Testis (tissue), 2 donors: ENCODE data around the gene ATRNL1.

ENCODE experiments used
- CTCF ChIP-seq, 3 experiments: fragments of 450-650 bp in 2 of 3; fragments of 200-600 bp in 1 of 3; sonication (generic) in 1 of 3; IDR thresholded peaks; one replicate each; pipeline ENCODE4 v1.5.1; 2016 to 2019; ENCODE audit warnings: antibody characterized with exemption in 3 of 3, mild to moderate bottlenecking in 2 of 3, moderate library complexity in 1 of 3
- POLR2A ChIP-seq: fragments of 450-650 bp; IDR thresholded peaks from one replicate; pipeline ENCODE4 v1.6.1; 2017; ENCODE audit warnings: antibody characterized with exemption, mild to moderate bottlenecking, moderate library complexity

GRCh38 chr10:115965376-115965775 is 872.2 kb downstream of the ATRNL1 start:
- TF ChIP-seq CTCF (IDR thresholded peaks at IDR 0.05) (no peak), POLR2A (no peak)
